A549 (cell line): ENCODE data around the gene CCN6. TPM values are rescaled to one million over a fixed set of nuclear protein-coding genes. Genes with fewer than 3 reads are reported as not detected.

Experiments
- ATAC-seq, 2 experiments: fragments of 200-7000 bp in 1 of 2; fragments of >200 bp in 1 of 2; cut with Nextera tagmentation in 1 of 2; cut with Tn5 transposase in 1 of 2; 3 replicates each; pipeline versions ENCODE4 v1.8.0 to v1.9.1; 2018 to 2020; ENCODE audit warnings: mild to moderate bottlenecking in 1 of 2, moderate library complexity in 1 of 2
- CTCF ChIA-PET: fragments of 300-600 bp; sonication (Branson Sonifier 250); formaldehyde crosslinking; extraction: SDS; loops from one replicate; lab custom pipeline; 2021; ENCODE audit warnings: antibody characterized with exemption, inconsistent platforms; lab: Yijun Ruan, JAX
- POLR2A ChIA-PET: fragments of 350-600 bp; formaldehyde crosslinking; extraction: SDS; loops from one replicate; lab custom pipeline; 2021; ENCODE audit warnings: antibody characterized with exemption, inconsistent platforms; lab: Yijun Ruan, JAX
- DNase-seq, 2 experiments: peaks; one replicate each; pipeline versions ENCODE4 v3.0.0 to v3.0.0-alpha.2; 2011 to 2016; ENCODE audit warnings: low read depth in 1 of 2, low spot score in 1 of 2
- FAIRE-seq: peaks from 2 replicates; lab custom pipeline; 2011; peaks lifted over from hg19 to GRCh38; lab: Jason Lieb, UNC
- H3K27ac ChIP-seq, 2 experiments: fragments of >200 bp; sonication (Bioruptor Twin); formaldehyde crosslinking; 3 replicates each; pipeline ENCODE4 v1.5.1; 2016 to 2017
- H3K4me1 ChIP-seq: fragments of >200 bp; sonication (Bioruptor Twin); formaldehyde crosslinking; 3 replicates; pipeline ENCODE4 v1.6.1; 2016
- H3K4me2 ChIP-seq: fragments of >200 bp; sonication (Bioruptor Twin); formaldehyde crosslinking; 3 replicates; pipeline ENCODE4 v1.6.1; 2016
- H3K4me3 ChIP-seq: fragments of >200 bp; sonication (Bioruptor Twin); formaldehyde crosslinking; 3 replicates; pipeline ENCODE4 v1.5.1; 2016
- H3K9me3 ChIP-seq: fragments of >200 bp; sonication (Bioruptor Twin); formaldehyde crosslinking; 3 replicates; pipeline ENCODE4 v1.6.1; 2016
- ATOH8 ChIP-seq: fragments of 250-450 bp; sonication (Bioruptor Pico); IDR thresholded peaks from 2 replicates; pipeline ENCODE4 v1.5.0; 2020; ENCODE audit warnings: low read depth, mild to moderate bottlenecking, moderate library complexity
- BHLHE40 ChIP-seq: IDR thresholded peaks from 2 replicates; pipeline ENCODE4 v1.6.1; 2012; ENCODE audit warnings: low read depth, low read length, inconsistent platforms
- CBX2 ChIP-seq: fragments of 200-600 bp; sonication (generic); IDR thresholded peaks from 2 replicates; pipeline ENCODE4 v1.6.1; 2016; ENCODE audit warnings: low read depth, mild to moderate bottlenecking, borderline replicate concordance
- CHD2 ChIP-seq: fragments of 150-350 bp; IDR thresholded peaks from 2 replicates; pipeline ENCODE4 v1.6.1; 2014; ENCODE audit warnings: low read length; ENCODE audit not compliant: partially characterized antibody
- FOSL2 ChIP-seq, 2 experiments: fragments of 450-650 bp in 1 of 2; fragments of >200 bp in 1 of 2; sonication (Bioruptor Twin) in 1 of 2; formaldehyde crosslinking; IDR thresholded peaks; 2 replicates each; pipeline versions ENCODE4 v1.5.0 to v1.6.1; 2016 to 2020; ENCODE audit warnings: mild to moderate bottlenecking in 1 of 2, moderate library complexity in 1 of 2
- FOXS1 ChIP-seq: fragments of 250-450 bp; sonication (Bioruptor Pico); IDR thresholded peaks from 2 replicates; pipeline ENCODE4 v1.5.0; 2020; ENCODE audit warnings: mild to moderate bottlenecking, moderate library complexity
- NFE2L2 ChIP-seq: fragments of 150-350 bp; conservative IDR thresholded peaks from 2 replicates; pipeline ENCODE4 v1.6.1; 2014; ENCODE audit warnings: low read length
- POLR2A ChIP-seq: IDR thresholded peaks from 2 replicates; pipeline ENCODE4 v1.6.1; 2012; ENCODE audit warnings: mild to moderate bottlenecking, low read length
- POLR2AphosphoS2 ChIP-seq: conservative IDR thresholded peaks from 2 replicates; pipeline ENCODE4 v1.6.1; 2012; ENCODE audit warnings: low read length, improper control_type of control experiment, inconsistent platforms
- RNF2 ChIP-seq: fragments of 200-600 bp; sonication (generic); IDR thresholded peaks from 2 replicates; pipeline ENCODE4 v1.6.1; 2016; ENCODE audit warnings: low read depth, mild to moderate bottlenecking, antibody characterized with exemption, moderate library complexity, borderline replicate concordance
- SMC3 ChIP-seq: fragments of >200 bp; sonication (Bioruptor Twin); formaldehyde crosslinking; IDR thresholded peaks from 3 replicates; pipeline ENCODE4 v1.6.1; 2018; ENCODE audit warnings: inconsistent platforms
- USF2 ChIP-seq: fragments of 450-650 bp; IDR thresholded peaks from 2 replicates; pipeline ENCODE4 v1.6.1; 2014; ENCODE audit warnings: antibody characterized with exemption
- ZC3H11A ChIP-seq: fragments of 450-650 bp; IDR thresholded peaks from 2 replicates; pipeline ENCODE4 v1.6.1; 2014; ENCODE audit warnings: antibody characterized with exemption, mild to moderate bottlenecking
- ZNF302 ChIP-seq: fragments of 250-450 bp; sonication (Bioruptor Pico); IDR thresholded peaks from 2 replicates; pipeline ENCODE4 v1.9.0; 2021; ENCODE audit warnings: inconsistent platforms, mild to moderate bottlenecking, moderate library complexity
- WGBS: methylation state at CpG from one replicate; pipeline ENCODE4 v1.1.6; 2017; ENCODE audit errors: missing lambda C conversion rate; 5-methylcytosine and 5-hydroxymethylcytosine counted together
- polyA plus RNA-seq, 4 experiments: library from polyadenylated mRNA; depleted of rRNA in 3 of 4; stranded (reverse); fragments of >200 nt; fragmentation: RNase III in 1 of 4; extraction: RNeasy Plus Mini Kit Qiagen cat#74134 plus additional on column Dnase treatment in 1 of 4; gene quantifications; 2 replicates in 3 of 4; 3 replicates in 1 of 4; pipeline ENCODE4 v1.2.3, GENCODE V29; 2011 to 2017
- TF ChIP-seq, protein P1 (sequence below): fragments of 200-600 bp; sonication (generic); IDR thresholded peaks from 2 replicates; pipeline ENCODE4 v1.6.1; 2016; ENCODE audit warnings: antibody characterized with exemption, mild to moderate bottlenecking, moderate library complexity
- TF ChIP-seq, protein P2 (sequence below): fragments of >200 bp; sonication (Bioruptor Twin); formaldehyde crosslinking; IDR thresholded peaks from 3 replicates; pipeline ENCODE4 v1.6.1; 2016

CCN6 gene
- polyA plus RNA-seq, 2 of the 4 experiments (the other 2 are of a cell fraction), result not detected

DNA sequence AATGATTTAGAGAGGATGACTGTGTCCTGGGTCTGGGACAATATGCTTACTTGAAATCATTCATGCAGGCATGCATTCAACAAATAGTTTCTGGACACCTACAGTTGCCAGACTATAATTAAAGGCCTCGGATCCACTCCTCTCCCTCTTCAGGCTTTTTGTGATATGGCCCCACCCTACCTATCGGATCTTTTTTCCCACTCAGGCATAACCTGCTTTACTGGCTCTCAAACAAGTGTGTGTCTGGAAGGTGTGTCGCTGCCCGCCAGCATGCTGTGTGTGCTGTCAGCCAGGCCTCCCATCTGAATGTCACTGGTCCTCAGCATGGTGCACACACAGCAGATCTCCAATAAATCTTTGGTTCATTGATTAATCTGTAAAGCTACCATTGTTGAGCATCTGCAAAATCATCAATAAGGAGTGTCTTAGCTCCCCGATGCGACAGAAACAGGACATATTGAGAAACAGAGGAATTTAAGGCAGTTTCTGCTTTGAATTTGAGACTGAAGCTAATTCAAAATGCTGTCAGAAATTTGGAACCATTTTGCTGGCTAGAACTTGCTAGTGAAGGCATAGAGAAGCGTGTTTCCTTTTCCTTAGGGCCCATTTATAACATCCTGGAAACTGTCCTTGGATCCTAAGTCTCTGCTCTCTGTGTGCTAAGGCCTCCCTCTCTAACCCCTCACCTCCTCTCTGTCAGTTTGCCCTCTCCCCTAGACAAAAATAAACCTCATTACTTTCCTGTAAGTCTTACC, 23.5 kb upstream of the CCN6 start:
- H3K27ac ChIP-seq, result no peak overlapping the region
- H3K4me2 ChIP-seq, result no peak overlapping the region
- ChIA-PET POLR2A (no interaction called here), CTCF (interaction anchor here (1.0 to 1.2 kb wide), 3 partner anchors 11 to 108 kb away, joined by 3 read pairs; no protein-coding TSS in a partner anchor)
- no peak for TF ChIP-seq CBX2
- H3K4me3 ChIP-seq, result no peak overlapping the region
- ATAC-seq, result no peak
- 68% methylated on average over 7 of the region's 7 CpGs for WGBS
- no peaks in the 10 kb centered on the region for H3K9me3 ChIP-seq
- DNase-seq, result no peak
- no peak for FAIRE-seq
- no peaks in the 10 kb centered on the region for H3K4me1 ChIP-seq

DNA sequence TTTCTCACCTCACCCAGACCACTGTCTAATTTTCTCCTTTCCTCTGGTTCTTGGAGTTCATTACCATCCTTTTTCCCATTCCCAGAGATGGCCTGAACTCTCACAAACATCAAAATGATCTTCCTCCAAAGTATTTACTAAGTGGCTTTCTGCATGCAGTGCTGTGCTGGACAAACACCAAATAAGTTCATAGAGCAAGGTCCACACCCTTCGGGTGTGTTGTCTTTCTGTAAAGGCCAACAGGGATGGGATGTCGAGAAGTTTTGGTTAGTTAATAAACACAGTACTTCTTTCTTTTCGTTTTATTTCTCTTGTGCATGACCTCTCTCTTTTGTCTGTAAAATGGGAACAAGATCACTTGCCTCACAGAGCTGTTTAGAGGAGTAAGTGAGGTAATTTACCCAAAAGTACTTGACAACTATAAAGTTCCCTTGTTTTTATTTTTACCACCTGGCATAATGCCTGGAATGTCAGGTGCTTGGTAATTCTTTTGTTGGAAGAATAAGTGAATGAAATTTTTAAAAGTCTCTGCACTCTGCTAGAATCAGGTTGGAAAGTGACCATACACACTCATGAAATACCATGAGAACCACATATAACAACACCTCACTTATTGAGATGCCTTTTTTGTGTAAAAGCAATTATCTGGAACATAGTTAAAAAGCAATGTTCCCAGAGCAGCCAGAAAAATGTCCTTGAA, 22.8 kb upstream of the CCN6 start:
- no peak overlapping the region for H3K4me2 ChIP-seq
- POLR2A ChIA-PET, result no interaction called here
- no peak overlapping the region for H3K27ac ChIP-seq
- WGBS, result 0% methylated on average over 3 of the region's 3 CpGs
- TF ChIP-seq USF2 (no peak), POLR2AphosphoS2 (no peak), FOXS1 (no peak), ZC3H11A (no peak), POLR2A (no peak), CHD2 (no peak), ZNF302 (CRISPR knock-in tag) (no peak), BHLHE40 (no peak), SMC3 (no peak), NFE2L2 (no peak), RNF2 (no peak), ATOH8 (CRISPR knock-in tag) (no peak), FOSL2 (IDR thresholded peaks at IDR 0.05) (no peak), FOSL2 (CRISPR knock-in tag; IDR thresholded peaks at IDR 0.05) (no peak)
- TF ChIP-seq, protein P1, sequence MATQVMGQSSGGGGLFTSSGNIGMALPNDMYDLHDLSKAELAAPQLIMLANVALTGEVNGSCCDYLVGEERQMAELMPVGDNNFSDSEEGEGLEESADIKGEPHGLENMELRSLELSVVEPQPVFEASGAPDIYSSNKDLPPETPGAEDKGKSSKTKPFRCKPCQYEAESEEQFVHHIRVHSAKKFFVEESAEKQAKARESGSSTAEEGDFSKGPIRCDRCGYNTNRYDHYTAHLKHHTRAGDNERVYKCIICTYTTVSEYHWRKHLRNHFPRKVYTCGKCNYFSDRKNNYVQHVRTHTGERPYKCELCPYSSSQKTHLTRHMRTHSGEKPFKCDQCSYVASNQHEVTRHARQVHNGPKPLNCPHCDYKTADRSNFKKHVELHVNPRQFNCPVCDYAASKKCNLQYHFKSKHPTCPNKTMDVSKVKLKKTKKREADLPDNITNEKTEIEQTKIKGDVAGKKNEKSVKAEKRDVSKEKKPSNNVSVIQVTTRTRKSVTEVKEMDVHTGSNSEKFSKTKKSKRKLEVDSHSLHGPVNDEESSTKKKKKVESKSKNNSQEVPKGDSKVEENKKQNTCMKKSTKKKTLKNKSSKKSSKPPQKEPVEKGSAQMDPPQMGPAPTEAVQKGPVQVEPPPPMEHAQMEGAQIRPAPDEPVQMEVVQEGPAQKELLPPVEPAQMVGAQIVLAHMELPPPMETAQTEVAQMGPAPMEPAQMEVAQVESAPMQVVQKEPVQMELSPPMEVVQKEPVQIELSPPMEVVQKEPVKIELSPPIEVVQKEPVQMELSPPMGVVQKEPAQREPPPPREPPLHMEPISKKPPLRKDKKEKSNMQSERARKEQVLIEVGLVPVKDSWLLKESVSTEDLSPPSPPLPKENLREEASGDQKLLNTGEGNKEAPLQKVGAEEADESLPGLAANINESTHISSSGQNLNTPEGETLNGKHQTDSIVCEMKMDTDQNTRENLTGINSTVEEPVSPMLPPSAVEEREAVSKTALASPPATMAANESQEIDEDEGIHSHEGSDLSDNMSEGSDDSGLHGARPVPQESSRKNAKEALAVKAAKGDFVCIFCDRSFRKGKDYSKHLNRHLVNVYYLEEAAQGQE, result no peak
- TF ChIP-seq, protein P2, sequence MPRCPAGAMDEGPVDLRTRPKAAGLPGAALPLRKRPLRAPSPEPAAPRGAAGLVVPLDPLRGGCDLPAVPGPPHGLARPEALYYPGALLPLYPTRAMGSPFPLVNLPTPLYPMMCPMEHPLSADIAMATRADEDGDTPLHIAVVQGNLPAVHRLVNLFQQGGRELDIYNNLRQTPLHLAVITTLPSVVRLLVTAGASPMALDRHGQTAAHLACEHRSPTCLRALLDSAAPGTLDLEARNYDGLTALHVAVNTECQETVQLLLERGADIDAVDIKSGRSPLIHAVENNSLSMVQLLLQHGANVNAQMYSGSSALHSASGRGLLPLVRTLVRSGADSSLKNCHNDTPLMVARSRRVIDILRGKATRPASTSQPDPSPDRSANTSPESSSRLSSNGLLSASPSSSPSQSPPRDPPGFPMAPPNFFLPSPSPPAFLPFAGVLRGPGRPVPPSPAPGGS, result no peak
- no peaks in the 10 kb centered on the region for H3K9me3 ChIP-seq
- CTCF ChIA-PET, result interaction anchor here (1.0 to 1.2 kb wide), 3 partner anchors 10 to 109 kb away, joined by 3 read pairs; no protein-coding TSS in a partner anchor
- no peak overlapping the region for H3K4me3 ChIP-seq
- FAIRE-seq (no peak), DNase-seq (no peak), ATAC-seq (no peak)
- H3K4me1 ChIP-seq, result no peaks in the 10 kb centered on the region
